Measurements from ENCODE around the gene OGFOD3. TPM values are rescaled to one million over a fixed set of nuclear protein-coding genes. Genes with fewer than 3 reads are reported as not detected.
A peak's percentile ranks its signal among the peaks of the same experiment; 100 is the strongest.

The OGFOD3 gene
- polyA plus RNA-seq, 2 of the 4 experiments (the other 2 are of a cell fraction), result 15.2 to 19.8 TPM

- FAIRE-seq, result no peak
- no peaks in the 10 kb centered on the region for H3K9me3 ChIP-seq
- no peak overlapping the region; the same call in 2 of the 3 replicates for H3K4me2 ChIP-seq
- H3K4me3 ChIP-seq, result no peak overlapping the region
- TF ChIP-seq SREBF2 (IDR thresholded peaks at IDR 0.05) (no peak), NPAS2 (CRISPR knock-in tag; IDR thresholded peaks at IDR 0.05; ENCODE audit: borderline replicate concordance) (no peak), EHF (CRISPR knock-in tag; IDR thresholded peaks at IDR 0.05) (no peak), PHF8 (IDR thresholded peaks at IDR 0.05; ENCODE audit: borderline replicate concordance, low read depth) (no peak), RFX5 (IDR thresholded peaks at IDR 0.05) (no peak), SMC3 (IDR thresholded peaks at IDR 0.05) (no peak), EP300 (IDR thresholded peaks at IDR 0.05) (no peak), E2F6 (IDR thresholded peaks at IDR 0.05; ENCODE audit: borderline replicate concordance, low read depth) (no peak), NFE2L2 (conservative IDR thresholded peaks at IDR 0.05; ENCODE audit: low read length) (no peak)
- ChIA-PET POLR2A (no interaction called here), CTCF (interaction anchor here (1.5 to 3.3 kb wide), 6 partner anchors 12 to 148 kb away, joined by 3 to 9 read pairs (median 6); no protein-coding TSS in a partner anchor)
- 76% methylated on average over 21 of the region's 22 CpGs for WGBS (ENCODE audit: missing lambda C conversion rate)
- ATAC-seq, result no peak; a peak in 1 of 6 replicates
- H3K27ac ChIP-seq, result peak overlapping the region in 1 of 2 experiments; percentile 38; a peak in 3 of 6 replicates
- no peak for DNase-seq (ENCODE audit: low read depth in 1 of 2, low spot score in 1 of 2)
- H3K4me1 ChIP-seq, result peaks cover 29% of the 10 kb centered on the region
Measured at GRCh38 chr17:82384051-82384729, 34.2 kb downstream of the OGFOD3 start.

- CTCF ChIA-PET, result interaction anchor here (1.5 to 3.3 kb wide), 3 partner anchors 11 to 32 kb away, joined by 3 to 8 read pairs (median 6); no protein-coding TSS in a partner anchor
- H3K9me3 ChIP-seq, result no peaks in the 10 kb centered on the region
- FAIRE-seq, result no peak
- POLR2A ChIA-PET, result no interaction called here
- ATAC-seq, result no peak
- no peak overlapping the region for H3K4me3 ChIP-seq
- no peak overlapping the region for H3K27ac ChIP-seq
- H3K4me2 ChIP-seq, result no peak overlapping the region
- peaks cover 29% of the 10 kb centered on the region for H3K4me1 ChIP-seq
- TF ChIP-seq E2F6 (IDR thresholded peaks at IDR 0.05; ENCODE audit: borderline replicate concordance, low read depth), result no peak
- no peak for TF ChIP-seq ZFP36 (IDR thresholded peaks at IDR 0.05; ENCODE audit: borderline replicate concordance, partially characterized antibody)
- no peak for TF ChIP-seq FOSB (CRISPR knock-in tag; IDR thresholded peaks at IDR 0.05)
- no peak for TF ChIP-seq EP300 (IDR thresholded peaks at IDR 0.05)
- no peak for TF ChIP-seq POLR2AphosphoS2 (conservative IDR thresholded peaks at IDR 0.05; ENCODE audit: low read length)
- TF ChIP-seq RCOR1 (IDR thresholded peaks at IDR 0.05; ENCODE audit: low read depth, low read length), result no peak
- TF ChIP-seq HMGXB4 (CRISPR knock-in tag; IDR thresholded peaks at IDR 0.05; ENCODE audit: borderline replicate concordance), result no peak
- no peak for TF ChIP-seq EHF (CRISPR knock-in tag; IDR thresholded peaks at IDR 0.05)
- no peak for TF ChIP-seq FOSL2 (IDR thresholded peaks at IDR 0.05)
- TF ChIP-seq FOSL2 (CRISPR knock-in tag; IDR thresholded peaks at IDR 0.05), result no peak
- no peak for TF ChIP-seq TP53 (CRISPR knock-in tag; IDR thresholded peaks at IDR 0.05)
- TF ChIP-seq HOXB13 (CRISPR knock-in tag; IDR thresholded peaks at IDR 0.05; ENCODE audit: low read depth), result no peak
- TF ChIP-seq MAZ (IDR thresholded peaks at IDR 0.05; ENCODE audit: borderline replicate concordance, low read depth, low read length), result no peak
- TF ChIP-seq NFE2L2 (conservative IDR thresholded peaks at IDR 0.05; ENCODE audit: low read length), result no peak
- no peak for TF ChIP-seq EHMT2 (IDR thresholded peaks at IDR 0.05; ENCODE audit: low read depth)
- DNase-seq (ENCODE audit: low read depth in 1 of 2, low spot score in 1 of 2), result no peak
- WGBS (ENCODE audit: missing lambda C conversion rate), result 89% methylated on average over 12 of the region's 18 CpGs
Measured at GRCh38 chr17:82383411-82383810, 35.0 kb downstream of the OGFOD3 start.

- DNase-seq (ENCODE audit: low read depth in 1 of 2, low spot score in 1 of 2) (no peak), FAIRE-seq (no peak), ATAC-seq (no peak)
- Histone ChIP-seq H3K4me2 (no peak overlapping the region), H3K27ac (no peak overlapping the region), H3K4me3 (no peak overlapping the region), H3K4me1 (peaks cover 29% of the 10 kb centered on the region), H3K9me3 (no peaks in the 10 kb centered on the region)
- WGBS (ENCODE audit: missing lambda C conversion rate), result 83% methylated on average over 10 of the region's 11 CpGs
- CTCF ChIA-PET, result interaction anchor here (1.1 to 3.3 kb wide), 4 partner anchors 10 to 146 kb away, joined by 3 to 8 read pairs (median 4); no protein-coding TSS in a partner anchor
- POLR2A ChIA-PET, result no interaction called here
- TF ChIP-seq MAFK (IDR thresholded peaks at IDR 0.05; ENCODE audit: partially characterized antibody), result no peak
- TF ChIP-seq CHD4 (IDR thresholded peaks at IDR 0.05; ENCODE audit: borderline replicate concordance), result no peak
- TF ChIP-seq SREBF2 (IDR thresholded peaks at IDR 0.05), result no peak
- no peak for TF ChIP-seq HOXB5 (CRISPR knock-in tag; IDR thresholded peaks at IDR 0.05)
- TF ChIP-seq USF2 (IDR thresholded peaks at IDR 0.05), result no peak
- no peak for TF ChIP-seq HEYL (CRISPR knock-in tag; IDR thresholded peaks at IDR 0.05)
- TF ChIP-seq MAX (IDR thresholded peaks at IDR 0.05), result no peak
- no peak for TF ChIP-seq EP300 (IDR thresholded peaks at IDR 0.05)
- TF ChIP-seq RARB (CRISPR knock-in tag; IDR thresholded peaks at IDR 0.05), result no peak
- TF ChIP-seq JUN (IDR thresholded peaks at IDR 0.05), result no peak
- no peak for TF ChIP-seq RCOR1 (IDR thresholded peaks at IDR 0.05; ENCODE audit: low read depth, low read length)
- TF ChIP-seq POLR2A (IDR thresholded peaks at IDR 0.05; ENCODE audit: low read length), result no peak
- no peak for TF ChIP-seq BCL3 (IDR thresholded peaks at IDR 0.05)
Measured at GRCh38 chr17:82382933-82383255, 35.5 kb downstream of the OGFOD3 start.
